Ectodermal cell (in vitro differentiated cells): ENCODE data around the gene CTXND2. TPM values are rescaled to one million over a fixed set of nuclear protein-coding genes. Genes with fewer than 3 reads are reported as not detected.
"Not testable (repeated sequence)": the region's sequence is repeated elsewhere in the genome, so short reads cannot be mapped to it uniquely, and the experiment has no call there.

Experiments
- H3K27ac ChIP-seq: 2 replicates; pipeline ENCODE4 v1.7.0; 2013; ENCODE audit warnings: mild to moderate bottlenecking, low read depth, low read length; ENCODE audit not compliant: insufficient read depth, poor library complexity, severe bottlenecking
- H3K27me3 ChIP-seq: 2 replicates; pipeline ENCODE4 v1.7.0; 2013; ENCODE audit warnings: mild to moderate bottlenecking, low read length; ENCODE audit not compliant: insufficient read depth, control insufficient read depth, poor library complexity, severe bottlenecking
- H3K36me3 ChIP-seq: one replicate; pipeline ENCODE4 v1.7.0; 2013; ENCODE audit warnings: low read length; ENCODE audit not compliant: control insufficient read depth, insufficient read depth
- H3K4me1 ChIP-seq: one replicate; pipeline ENCODE4 v1.7.0; 2013; ENCODE audit warnings: low read length; ENCODE audit not compliant: control insufficient read depth, insufficient read depth
- H3K4me3 ChIP-seq: 2 replicates; pipeline ENCODE4 v1.7.0; 2013; ENCODE audit warnings: low read depth, low read length, control low read depth; ENCODE audit not compliant: insufficient read depth
- H3K9me3 ChIP-seq: 2 replicates; pipeline ENCODE4 v1.7.0; 2013; ENCODE audit warnings: mild to moderate bottlenecking, low read length, moderate library complexity; ENCODE audit not compliant: control insufficient read depth
- WGBS, 2 experiments: methylation state at CpG; one replicate each; pipeline ENCODE4 v1.1.7; 2013; ENCODE audit warnings: missing lambda C conversion rate in 2 of 2; 5-methylcytosine and 5-hydroxymethylcytosine counted together
- polyA plus RNA-seq, 4 experiments: library from polyadenylated mRNA; stranded (reverse); fragments of 50-300 nt; gene quantifications; one replicate each; pipeline ENCODE4 v1.2.3, GENCODE V29; 2013

The CTXND2 gene
- polyA plus RNA-seq (2013, experiment 1 of 4), result not detected
- polyA plus RNA-seq (2013, experiment 2 of 4), result not detected
- not detected for polyA plus RNA-seq (2013, experiment 3 of 4)
- polyA plus RNA-seq (2013, experiment 4 of 4), result not detected

DNA sequence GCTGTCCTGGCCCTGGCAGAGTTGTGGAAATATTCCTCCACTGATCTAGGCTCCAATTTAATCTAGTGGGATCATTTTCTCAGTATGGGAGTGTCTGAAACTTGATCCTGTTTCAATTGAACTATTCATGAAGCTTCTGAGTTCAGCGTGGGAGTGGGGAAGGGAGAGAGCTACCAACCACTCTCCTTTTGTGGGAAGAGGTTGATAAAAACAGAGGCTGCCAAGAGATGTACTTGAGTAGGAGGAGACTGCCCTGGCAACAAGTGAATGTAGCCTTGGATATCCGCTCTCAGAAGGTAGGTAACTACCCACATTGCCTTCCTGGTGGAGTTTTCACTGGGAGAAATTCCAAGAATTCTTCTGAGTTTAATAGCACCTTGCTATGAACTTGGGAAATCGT is at the start of gene CTXND2:
Gene CTXND2 (plus strand): TSS at position 119 of the 400 bp plus-strand sequence. CDS start 25,179 bp downstream, outside the sequence.
- Histone ChIP-seq H3K27me3 (no peaks in the 10 kb centered on the region), H3K4me1 (no peaks in the 10 kb centered on the region), H3K36me3 (no peaks in the 10 kb centered on the region), H3K4me3 (no peak within 1 kb of the TSS), H3K27ac (no peak within 1 kb of the TSS), H3K9me3 (no peaks in the 10 kb centered on the region)
- 62 to 78% methylated on average over 2 to 3 of the region's 3 CpGs for WGBS, 2 experiments

DNA sequence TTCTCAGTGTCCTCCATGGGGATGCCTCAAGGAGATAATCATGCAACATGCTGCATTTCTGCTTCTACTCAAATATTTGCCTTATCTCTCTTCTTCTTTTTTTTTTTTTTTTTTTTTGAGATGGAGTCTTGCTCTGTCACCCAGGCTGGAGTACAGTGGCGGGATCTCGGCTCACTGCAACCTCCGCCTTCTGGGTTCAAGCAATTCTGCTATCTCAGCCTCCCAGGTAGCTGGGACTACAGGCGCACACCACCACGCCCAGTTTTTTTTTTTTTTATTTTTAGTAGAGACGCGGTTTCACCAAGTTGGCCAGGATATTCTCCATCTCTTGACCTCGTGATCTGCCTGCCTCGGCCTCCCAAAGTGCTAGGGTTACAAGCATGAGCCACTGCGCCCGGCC is 46.1 kb upstream of the CTXND2 start:
- not testable (repeated sequence) for H3K27me3 ChIP-seq, H3K36me3 ChIP-seq, H3K4me3 ChIP-seq, H3K4me1 ChIP-seq, H3K27ac ChIP-seq, H3K9me3 ChIP-seq
- WGBS, 2 experiments, result 91 to 95% methylated on average over 11 of the region's 11 CpGs

DNA sequence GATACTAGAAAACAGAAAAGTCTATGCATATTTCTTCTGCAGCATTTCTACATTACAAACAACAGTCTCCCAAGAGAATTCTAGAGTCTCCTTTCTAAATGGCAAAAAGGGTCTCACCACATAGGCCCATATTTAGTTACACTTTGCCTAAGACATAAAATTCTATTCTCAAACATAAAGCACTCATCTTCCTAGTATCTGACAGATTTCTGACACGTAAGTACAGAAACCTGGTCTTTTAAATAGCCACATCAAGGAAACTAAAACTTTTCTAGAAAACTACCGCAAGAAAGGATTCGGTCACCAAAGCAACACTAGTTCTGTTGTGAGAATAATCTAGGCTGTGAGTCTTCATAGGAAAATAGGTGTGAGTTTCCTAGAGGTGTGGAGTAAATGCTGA is 45.3 kb upstream of the CTXND2 start:
- Histone ChIP-seq H3K27me3 (no peaks in the 10 kb centered on the region), H3K36me3 (peaks cover 2% of the 10 kb centered on the region), H3K27ac (no peak overlapping the region), H3K4me1 (no peaks in the 10 kb centered on the region), H3K4me3 (no peak overlapping the region), H3K9me3 (no peaks in the 10 kb centered on the region)
- WGBS, 2 experiments, result 91 to 98% methylated on average over 3 of the region's 3 CpGs

DNA sequence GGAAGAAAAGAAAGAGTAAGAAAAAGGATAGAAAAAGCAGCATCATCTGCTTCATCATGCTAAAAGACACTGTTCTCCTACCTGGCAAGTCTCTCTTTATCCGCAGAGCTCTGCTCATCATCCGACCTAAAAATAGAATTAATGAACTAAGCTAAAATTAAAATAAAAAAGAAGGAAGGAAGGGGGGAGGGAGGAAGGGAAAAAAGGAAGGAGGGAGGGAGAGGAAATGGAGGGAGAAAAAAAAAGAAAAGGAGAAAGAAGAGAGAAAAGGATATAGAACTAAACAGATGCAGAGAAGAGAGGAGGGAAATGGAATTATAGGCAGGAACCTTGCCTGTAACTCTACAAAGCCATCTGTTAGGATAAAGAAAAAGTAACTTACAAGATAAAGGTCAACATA is 44.6 kb upstream of the CTXND2 start:
- H3K27ac ChIP-seq, result no peak overlapping the region
- H3K36me3 ChIP-seq, result peaks cover 2% of the 10 kb centered on the region
- no peak overlapping the region for H3K4me3 ChIP-seq
- WGBS, 2 experiments, result 80 to 86% methylated on average over 1 of the region's 2 CpGs
- no peaks in the 10 kb centered on the region for H3K9me3 ChIP-seq
- no peaks in the 10 kb centered on the region for H3K27me3 ChIP-seq
- H3K4me1 ChIP-seq, result no peaks in the 10 kb centered on the region

DNA sequence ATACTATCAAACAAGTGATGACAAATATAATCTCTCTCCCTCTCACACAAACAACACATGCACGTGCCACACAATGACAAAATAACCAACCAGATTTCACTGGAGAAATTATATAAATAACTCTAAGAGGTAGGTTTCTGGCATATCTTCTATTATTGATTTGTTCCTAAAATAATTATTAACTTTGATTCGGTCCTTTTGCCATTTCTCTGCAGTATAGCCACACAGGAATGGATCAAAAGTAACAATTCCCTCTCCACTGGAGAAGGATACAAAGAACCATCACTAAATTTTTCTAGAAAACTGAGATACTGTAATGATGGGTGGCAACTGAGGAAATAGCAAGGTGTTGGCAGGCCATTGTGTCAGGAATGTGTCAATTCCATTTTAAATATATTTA is 44.0 kb upstream of the CTXND2 start:
- Histone ChIP-seq H3K4me1 (no peaks in the 10 kb centered on the region), H3K4me3 (no peak overlapping the region), H3K27me3 (no peaks in the 10 kb centered on the region), H3K36me3 (peaks cover 2% of the 10 kb centered on the region), H3K27ac (no peak overlapping the region), H3K9me3 (no peaks in the 10 kb centered on the region)
- WGBS, 2 experiments, result 94% methylated on average over 2 of the region's 2 CpGs; no CpG with 5 or more reads in 1 of the 2 experiments

DNA sequence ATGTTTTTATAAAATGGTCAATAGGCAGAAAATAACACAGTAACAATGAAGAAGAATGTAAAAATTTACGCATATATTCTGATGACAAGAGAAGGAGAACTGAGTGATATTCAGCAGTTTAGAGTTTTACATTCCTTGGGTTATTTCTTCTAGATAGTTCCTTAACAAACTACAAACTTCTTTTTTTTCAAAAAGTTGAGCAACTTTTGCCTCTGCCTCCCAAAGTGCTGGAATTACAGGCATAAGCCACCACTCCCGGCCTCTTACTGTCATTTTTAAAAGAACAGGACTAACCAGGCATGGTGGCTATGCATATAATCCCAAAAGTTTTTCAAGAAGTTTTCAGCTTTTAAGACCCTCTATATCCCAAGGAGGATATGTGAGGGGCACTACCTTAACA is 43.5 kb upstream of the CTXND2 start:
- no peaks in the 10 kb centered on the region for H3K4me1 ChIP-seq
- no peaks in the 10 kb centered on the region for H3K9me3 ChIP-seq
- H3K27ac ChIP-seq, result no peak overlapping the region
- H3K4me3 ChIP-seq, result no peak overlapping the region
- no peaks in the 10 kb centered on the region for H3K27me3 ChIP-seq
- WGBS, 2 experiments, result 96 to 98% methylated on average over 2 of the region's 2 CpGs
- peaks cover 2% of the 10 kb centered on the region for H3K36me3 ChIP-seq

DNA sequence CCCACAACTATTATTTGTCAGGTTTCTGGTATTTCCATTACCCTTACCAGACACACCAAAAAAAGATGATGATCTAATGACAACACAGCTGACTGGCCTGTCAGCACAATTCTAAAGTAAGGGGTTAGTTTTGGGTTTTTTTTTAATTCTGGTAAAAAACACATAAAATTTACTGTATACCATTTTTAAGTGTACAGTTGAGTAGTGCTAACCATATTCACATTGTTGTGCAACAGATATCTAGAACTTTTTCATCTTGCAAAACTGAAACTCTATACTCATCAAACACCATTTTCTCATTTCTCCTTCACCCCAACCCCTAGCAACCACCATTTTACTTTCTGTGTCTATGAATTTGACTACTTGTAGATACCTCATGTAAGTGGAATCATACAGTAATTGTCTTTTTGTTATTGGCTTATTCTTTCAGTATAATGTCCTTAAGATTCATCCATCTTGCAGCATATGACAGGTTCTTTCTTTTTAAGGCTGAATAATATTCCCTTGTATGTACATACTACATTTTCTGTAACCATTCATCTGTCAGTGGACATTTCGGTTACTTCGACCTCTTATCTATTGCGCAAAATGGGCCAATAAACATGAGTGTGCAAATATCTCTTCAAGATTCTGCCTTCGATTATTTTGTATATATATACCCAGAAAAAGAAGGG is 40.3 kb upstream of the CTXND2 start:
- WGBS, 2 experiments, result 94 to 97% methylated on average over 4 of the region's 4 CpGs
- no peak overlapping the region for H3K27ac ChIP-seq
- no peaks in the 10 kb centered on the region for H3K27me3 ChIP-seq
- H3K36me3 ChIP-seq, result no peaks in the 10 kb centered on the region
- H3K4me3 ChIP-seq, result no peak overlapping the region
- H3K9me3 ChIP-seq, result no peaks in the 10 kb centered on the region
- H3K4me1 ChIP-seq, result no peaks in the 10 kb centered on the region

DNA sequence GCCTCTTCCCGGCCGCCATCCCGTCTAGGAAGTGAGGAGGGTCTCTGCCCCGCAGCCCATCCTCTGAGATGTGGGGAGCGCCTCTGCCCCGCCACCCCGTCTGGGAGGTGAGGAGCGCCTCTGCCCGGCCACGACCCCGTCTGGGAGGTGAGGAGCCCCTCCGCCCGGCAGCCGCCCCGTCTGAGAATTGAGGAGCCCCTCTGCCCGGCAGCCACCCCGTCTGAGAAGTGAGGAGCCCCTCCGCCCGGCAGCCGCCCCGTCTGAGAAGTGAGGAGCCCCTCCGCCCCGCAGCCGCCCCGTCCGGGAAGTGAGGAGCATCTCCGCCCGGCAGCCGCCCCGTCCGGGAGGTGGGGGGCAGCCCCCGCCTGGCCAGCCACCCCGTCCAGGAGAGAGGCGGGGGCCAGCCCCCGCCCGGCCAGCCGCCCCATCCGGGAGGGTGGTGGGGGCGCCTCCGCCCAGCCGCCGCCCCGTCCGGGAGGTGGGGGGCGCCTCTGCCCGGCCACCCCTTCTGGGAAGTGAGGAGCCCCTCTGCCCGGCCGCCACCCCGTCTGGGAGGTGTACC is 36.1 kb upstream of the CTXND2 start:
- WGBS, 2 experiments, result 93 to 96% methylated on average over 42 to 44 of the region's 49 CpGs
- not testable (repeated sequence) for H3K4me1 ChIP-seq, H3K27me3 ChIP-seq, H3K27ac ChIP-seq, H3K9me3 ChIP-seq, H3K4me3 ChIP-seq
- peaks cover 19% of the 10 kb centered on the region for H3K36me3 ChIP-seq

DNA sequence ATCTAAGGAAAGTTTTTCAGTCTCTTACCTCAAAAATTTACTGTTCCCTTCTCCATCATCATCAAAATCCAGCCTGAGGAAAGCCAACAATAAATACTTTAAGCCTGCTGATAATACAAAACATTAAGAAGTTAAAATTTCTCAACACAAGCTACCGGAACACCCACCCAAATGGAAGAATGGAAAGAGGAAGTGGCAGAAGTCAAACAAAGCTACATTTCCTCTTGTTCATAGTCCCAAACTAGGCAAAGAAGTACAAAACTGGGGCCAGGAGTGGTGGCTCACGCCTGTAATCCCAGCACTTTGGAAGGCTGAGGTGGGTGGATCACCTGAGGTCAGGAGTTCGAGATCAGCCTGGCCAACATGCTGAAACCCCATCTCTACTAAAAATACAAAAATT is 34.2 kb upstream of the CTXND2 start:
- not testable (repeated sequence) for H3K4me3 ChIP-seq, H3K27ac ChIP-seq, H3K9me3 ChIP-seq, H3K27me3 ChIP-seq, H3K4me1 ChIP-seq
- peaks cover 19% of the 10 kb centered on the region for H3K36me3 ChIP-seq
- WGBS, 2 experiments, result 89 to 93% methylated on average over 3 of the region's 3 CpGs

DNA sequence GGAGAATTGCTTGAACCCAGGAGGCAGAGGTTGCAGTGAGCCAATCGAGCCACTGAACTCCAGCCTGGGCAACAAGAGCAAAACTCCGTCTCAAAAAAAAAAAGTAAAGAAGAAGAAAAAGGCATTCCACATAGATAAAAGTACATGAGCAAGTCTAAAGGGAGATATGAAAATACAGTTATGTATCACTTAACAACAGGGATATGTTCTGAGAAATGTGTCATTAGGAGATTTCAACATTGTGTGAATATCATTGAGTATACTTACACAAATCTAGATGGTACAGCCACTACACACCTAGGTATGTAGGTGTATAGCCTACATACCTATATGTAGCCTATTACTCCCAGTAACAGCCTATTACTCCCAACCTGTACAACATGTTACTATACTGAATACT is 23.2 kb upstream of the CTXND2 start:
- Histone ChIP-seq H3K27ac (no peak overlapping the region), H3K4me1 (no peaks in the 10 kb centered on the region), H3K36me3 (no peaks in the 10 kb centered on the region), H3K4me3 (no peak overlapping the region), H3K27me3 (no peaks in the 10 kb centered on the region), H3K9me3 (no peaks in the 10 kb centered on the region)
- WGBS, 2 experiments, result 82 to 92% methylated on average over 2 of the region's 2 CpGs
